Astrocyte (in vitro differentiated cells and primary cell): ENCODE measurements around the gene MARCKS. TPM values are rescaled to one million over a fixed set of nuclear protein-coding genes. Genes with fewer than 3 reads are reported as not detected.
A peak's percentile ranks its signal among the peaks of the same experiment; 100 is the strongest.

Experiments
- DNase-seq: peaks from one replicate; pipeline ENCODE4 v3.0.0-alpha.2; 2010; ENCODE audit warnings: low read depth
- FAIRE-seq: peaks from 2 replicates; lab custom pipeline; 2011; peaks lifted over from hg19 to GRCh38; lab: Jason Lieb, UNC
- H2AFZ ChIP-seq: 2 replicates; pipeline ENCODE4 v1.6.0; 2012; ENCODE audit warnings: low read depth, low read length, inconsistent platforms
- H3K27ac ChIP-seq: 2 replicates; pipeline ENCODE4 v1.5.1; 2011; ENCODE audit warnings: low read depth, low read length, inconsistent platforms
- H3K27me3 ChIP-seq: 2 replicates; pipeline ENCODE4 v1.6.0; 2011; ENCODE audit warnings: low read length, inconsistent platforms; ENCODE audit not compliant: insufficient read depth
- H3K36me3 ChIP-seq: 2 replicates; pipeline ENCODE4 v1.5.1; 2011; ENCODE audit warnings: low read length, inconsistent platforms; ENCODE audit not compliant: insufficient read depth
- H3K4me1 ChIP-seq: 2 replicates; pipeline ENCODE4 v1.5.1; 2011; ENCODE audit warnings: low read length, inconsistent platforms; ENCODE audit not compliant: insufficient read depth
- H3K4me2 ChIP-seq: 2 replicates; pipeline ENCODE4 v1.6.0; 2012; ENCODE audit warnings: low read length, inconsistent platforms
- H3K4me3 ChIP-seq: 2 replicates; pipeline ENCODE4 v1.5.1; 2011; ENCODE audit warnings: low read depth, mild to moderate bottlenecking, low read length, inconsistent platforms; ENCODE audit not compliant: insufficient read depth
- H3K79me2 ChIP-seq: 2 replicates; pipeline ENCODE4 v1.6.0; 2012; ENCODE audit warnings: mild to moderate bottlenecking, low read length, inconsistent platforms; ENCODE audit not compliant: insufficient read depth
- H3K9ac ChIP-seq: 2 replicates; pipeline ENCODE4 v1.6.0; 2012; ENCODE audit warnings: mild to moderate bottlenecking, low read length, inconsistent platforms
- H3K9me3 ChIP-seq: 2 replicates; pipeline ENCODE4 v1.5.1; 2012; ENCODE audit warnings: low read depth, mild to moderate bottlenecking, low read length, inconsistent platforms; ENCODE audit not compliant: insufficient read depth
- H4K20me1 ChIP-seq: 2 replicates; pipeline ENCODE4 v1.6.0; 2012; ENCODE audit warnings: low read length, inconsistent platforms; ENCODE audit not compliant: insufficient read depth
- H3K27ac Mint-ChIP-seq: one replicate; pipeline ENCODE4 v1.8.0; 2021; ENCODE audit warnings: mild to moderate bottlenecking, mixed read lengths; ENCODE audit not compliant: unreplicated experiment
- H3K27me3 Mint-ChIP-seq: one replicate; pipeline ENCODE4 v1.8.0; 2021; ENCODE audit warnings: low read depth, mixed read lengths; ENCODE audit not compliant: unreplicated experiment
- H3K36me3 Mint-ChIP-seq: one replicate; pipeline ENCODE4 v1.8.0; 2021; ENCODE audit warnings: low read depth, mixed read lengths; ENCODE audit not compliant: unreplicated experiment
- H3K4me1 Mint-ChIP-seq: one replicate; pipeline ENCODE4 v1.8.0; 2021; ENCODE audit warnings: low read depth, mixed read lengths; ENCODE audit not compliant: unreplicated experiment
- H3K4me3 Mint-ChIP-seq: one replicate; pipeline ENCODE4 v1.8.0; 2021; ENCODE audit warnings: mild to moderate bottlenecking, moderate library complexity, mixed read lengths; ENCODE audit not compliant: unreplicated experiment
- H3K9me3 Mint-ChIP-seq: one replicate; pipeline ENCODE4 v1.8.0; 2021; ENCODE audit warnings: mild to moderate bottlenecking, mixed read lengths; ENCODE audit not compliant: unreplicated experiment
- CTCF ChIP-seq: IDR thresholded peaks from 2 replicates; pipeline ENCODE4 v1.5.1; 2011; ENCODE audit warnings: low read depth, mild to moderate bottlenecking, inconsistent platforms, low read length, moderate library complexity; ENCODE audit not compliant: insufficient read depth
- EZH2 ChIP-seq: IDR thresholded peaks from 2 replicates; pipeline ENCODE4 v1.6.1; 2012; ENCODE audit warnings: mild to moderate bottlenecking, low read length, inconsistent platforms; ENCODE audit not compliant: insufficient read depth
- total RNA-seq: library from RNA; stranded (reverse); gene quantifications from 2 replicates; pipeline ENCODE4 v1.2.1, GENCODE V29; 2021

Gene MARCKS
- total RNA-seq, 1 donor from 2014 or later: 261 TPM

DNA sequence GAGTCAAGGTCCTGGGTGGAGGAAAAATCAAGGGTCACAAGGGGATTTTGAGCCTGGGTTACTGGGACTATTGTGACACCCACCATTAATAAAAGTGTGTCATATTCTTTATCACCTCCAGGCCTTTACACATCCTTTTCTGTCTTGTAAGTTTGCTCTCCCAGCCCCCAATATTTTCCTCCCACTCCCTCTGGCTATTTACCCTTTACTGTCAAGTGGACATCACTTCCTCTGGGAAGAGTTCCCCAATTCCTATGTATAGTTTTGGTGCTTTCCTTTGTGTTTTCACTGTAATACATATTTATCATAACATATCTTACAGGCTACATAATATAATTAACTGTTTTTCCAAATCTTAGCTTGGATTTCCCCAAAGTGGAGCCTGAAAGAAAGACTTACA is 36.3 kb downstream of the MARCKS start:
- Histone ChIP-seq H3K27me3 (no peaks in the 10 kb centered on the region), H3K9ac (no peak overlapping the region), H3K79me2 (no peaks in the 10 kb centered on the region), H3K4me2 (no peak overlapping the region), H3K4me3 (no peak overlapping the region), H3K9me3 (peaks cover 7% of the 10 kb centered on the region), H3K27ac (no peak overlapping the region), H4K20me1 (no peaks in the 10 kb centered on the region), H2AFZ (no peak overlapping the region), H3K36me3 (no peaks in the 10 kb centered on the region), H3K4me1 (no peaks in the 10 kb centered on the region)
- FAIRE-seq (no peak), DNase-seq (no peak)
- H3K27ac Mint-ChIP-seq: peak overlapping the region; percentile 36
- H3K36me3 Mint-ChIP-seq: no peaks in the 10 kb centered on the region
- peaks cover 11% of the 10 kb centered on the region for H3K4me1 Mint-ChIP-seq
- H3K4me3 Mint-ChIP-seq: no peak overlapping the region
- peaks cover 2% of the 10 kb centered on the region for H3K27me3 Mint-ChIP-seq
- H3K9me3 Mint-ChIP-seq: peaks cover 12% of the 10 kb centered on the region
- TF ChIP-seq EZH2 (no peak), CTCF (no peak)

GRCh38 chr6:113893866-113894265 is 36.7 kb downstream of the MARCKS start:
- H3K4me3 Mint-ChIP-seq: no peak overlapping the region
- Histone ChIP-seq H3K36me3 (no peaks in the 10 kb centered on the region), H3K79me2 (no peaks in the 10 kb centered on the region), H3K4me3 (no peak overlapping the region), H3K27me3 (no peaks in the 10 kb centered on the region), H4K20me1 (no peaks in the 10 kb centered on the region), H2AFZ (no peak overlapping the region), H3K9me3 (peaks cover 7% of the 10 kb centered on the region), H3K4me1 (no peaks in the 10 kb centered on the region), H3K9ac (no peak overlapping the region), H3K27ac (no peak overlapping the region), H3K4me2 (no peak overlapping the region)
- DNase-seq (peak; percentile 59), FAIRE-seq (no peak)
- H3K9me3 Mint-ChIP-seq: peaks cover 12% of the 10 kb centered on the region
- H3K27ac Mint-ChIP-seq: peak overlapping the region; percentile 82
- peaks cover 2% of the 10 kb centered on the region for H3K27me3 Mint-ChIP-seq
- H3K36me3 Mint-ChIP-seq: no peaks in the 10 kb centered on the region
- no peak for TF ChIP-seq CTCF
- no peak for TF ChIP-seq EZH2
- H3K4me1 Mint-ChIP-seq: peaks cover 11% of the 10 kb centered on the region

DNA sequence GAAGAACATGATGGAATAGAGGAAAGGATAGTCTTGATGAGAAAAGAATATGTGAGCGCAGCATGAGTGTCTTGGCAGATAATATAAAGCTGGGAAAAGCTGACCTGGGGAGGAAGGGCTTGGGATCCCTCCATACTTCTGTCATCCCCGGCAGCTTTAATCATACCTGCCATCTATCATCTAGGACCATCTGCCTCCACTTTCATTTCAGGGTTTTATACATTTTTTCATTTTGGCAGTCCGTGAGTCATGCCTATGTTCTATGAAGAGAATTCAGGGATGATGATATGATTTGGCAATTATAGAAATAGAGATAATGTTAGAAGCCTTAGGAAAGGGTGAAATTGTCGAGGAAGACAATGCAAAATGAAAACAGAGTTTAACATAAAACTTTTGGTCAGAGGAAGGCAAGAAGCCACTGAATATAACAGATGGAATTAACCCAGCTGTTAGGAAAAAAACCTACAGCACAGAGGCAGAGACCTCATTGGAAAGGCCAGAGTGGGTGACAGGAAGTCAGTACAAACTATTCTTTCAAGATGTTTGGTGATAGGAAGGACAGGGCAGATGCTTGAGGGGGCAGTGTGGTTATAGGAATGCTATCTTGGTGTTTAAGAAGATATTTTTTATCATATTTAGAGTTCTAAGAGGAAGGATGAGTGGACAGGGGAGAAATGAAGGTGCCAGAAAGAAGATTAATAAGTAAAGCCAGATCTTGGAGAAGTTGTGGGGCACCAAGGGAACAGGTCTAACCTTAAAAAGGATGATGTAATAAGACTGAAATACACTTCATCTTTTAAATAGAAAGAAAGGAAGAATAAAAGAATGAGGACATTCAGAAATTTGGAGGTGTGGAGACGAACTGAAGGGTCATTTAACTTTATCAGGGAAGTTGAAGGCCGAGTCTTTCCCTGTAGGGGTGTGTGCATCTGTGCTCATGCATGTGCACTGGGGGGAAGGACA is 37.8 kb downstream of the MARCKS start:
- peaks cover 7% of the 10 kb centered on the region for H3K9me3 ChIP-seq
- H3K36me3 ChIP-seq: no peaks in the 10 kb centered on the region
- H3K27me3 ChIP-seq: no peaks in the 10 kb centered on the region
- no peaks in the 10 kb centered on the region for H3K79me2 ChIP-seq
- FAIRE-seq: no peak
- H3K4me2 ChIP-seq: no peak overlapping the region
- H3K9ac ChIP-seq: no peak overlapping the region
- Mint-ChIP-seq H3K27ac (peak overlapping the region; percentile 34), H3K9me3 (peaks cover 12% of the 10 kb centered on the region), H3K4me3 (no peak overlapping the region), H3K36me3 (no peaks in the 10 kb centered on the region), H3K27me3 (peaks cover 2% of the 10 kb centered on the region), H3K4me1 (peaks cover 11% of the 10 kb centered on the region)
- H3K4me1 ChIP-seq: no peaks in the 10 kb centered on the region
- DNase-seq: peak; percentile 65
- H2AFZ ChIP-seq: no peak overlapping the region
- H3K4me3 ChIP-seq: no peak overlapping the region
- no peak overlapping the region for H3K27ac ChIP-seq
- TF ChIP-seq EZH2 (no peak), CTCF (no peak)
- no peaks in the 10 kb centered on the region for H4K20me1 ChIP-seq
